Panc1 (cell line): ENCODE measurements around the gene JPH2.

Experiments
- CTCF ChIP-seq: fragments of 450-650 bp; IDR thresholded peaks from 2 replicates; pipeline ENCODE4 v1.5.1; 2017; ENCODE audit warnings: mild to moderate bottlenecking
- POLR2AphosphoS5 ChIP-seq: IDR thresholded peaks from 2 replicates; pipeline ENCODE4 v1.6.1; 2012; ENCODE audit warnings: mild to moderate bottlenecking, low read depth, low read length, moderate library complexity
- REST ChIP-seq, 2 experiments: IDR thresholded peaks; 2 replicates each; pipeline ENCODE4 v1.6.1; 2011 to 2012; ENCODE audit warnings: low read depth in 2 of 2, control low read depth in 1 of 2, low read length in 1 of 2, mild to moderate bottlenecking in 1 of 2, moderate library complexity in 1 of 2; ENCODE audit not compliant: insufficient read depth in 1 of 2
- SIN3A ChIP-seq: IDR thresholded peaks from 2 replicates; pipeline ENCODE4 v1.6.1; 2012; ENCODE audit warnings: low read depth, mild to moderate bottlenecking, low read length, moderate library complexity, borderline replicate concordance; ENCODE audit not compliant: insufficient read depth

GRCh38 chr20:44085616-44086434, 101.2 kb downstream of the JPH2 start:
- TF ChIP-seq CTCF (no peak), POLR2AphosphoS5 (no peak), SIN3A (no peak), REST (IDR thresholded peaks at IDR 0.05; ENCODE audit: insufficient read depth in 1 of 2, low read depth in 2 of 2, low read length in 1 of 2) (no peak)
